Measurements from ENCODE around the gene MYOC. TPM values are rescaled to one million over a fixed set of nuclear protein-coding genes. Genes with fewer than 3 reads are reported as not detected.
"Not testable (repeated sequence)": the region's sequence is repeated elsewhere in the genome, so short reads cannot be mapped to it uniquely, and the experiment has no call there.

Gene MYOC
- total RNA-seq, 4 donors from 2014 or later, result 5.0 to 17.4 (median 8.6) TPM

GRCh38 chr1:171661076-171661650 is 8.7 kb upstream of the MYOC start:
- H3K9me3 ChIP-seq, result no peaks in the 10 kb centered on the region
- peaks cover 11 to 26% of the 10 kb centered on the region in 2 donors for H3K4me1 ChIP-seq
- no peaks in the 10 kb centered on the region for H3K36me3 ChIP-seq
- no peak for TF ChIP-seq POLR2A (IDR thresholded peaks at IDR 0.05)
- TF ChIP-seq, protein P1, sequence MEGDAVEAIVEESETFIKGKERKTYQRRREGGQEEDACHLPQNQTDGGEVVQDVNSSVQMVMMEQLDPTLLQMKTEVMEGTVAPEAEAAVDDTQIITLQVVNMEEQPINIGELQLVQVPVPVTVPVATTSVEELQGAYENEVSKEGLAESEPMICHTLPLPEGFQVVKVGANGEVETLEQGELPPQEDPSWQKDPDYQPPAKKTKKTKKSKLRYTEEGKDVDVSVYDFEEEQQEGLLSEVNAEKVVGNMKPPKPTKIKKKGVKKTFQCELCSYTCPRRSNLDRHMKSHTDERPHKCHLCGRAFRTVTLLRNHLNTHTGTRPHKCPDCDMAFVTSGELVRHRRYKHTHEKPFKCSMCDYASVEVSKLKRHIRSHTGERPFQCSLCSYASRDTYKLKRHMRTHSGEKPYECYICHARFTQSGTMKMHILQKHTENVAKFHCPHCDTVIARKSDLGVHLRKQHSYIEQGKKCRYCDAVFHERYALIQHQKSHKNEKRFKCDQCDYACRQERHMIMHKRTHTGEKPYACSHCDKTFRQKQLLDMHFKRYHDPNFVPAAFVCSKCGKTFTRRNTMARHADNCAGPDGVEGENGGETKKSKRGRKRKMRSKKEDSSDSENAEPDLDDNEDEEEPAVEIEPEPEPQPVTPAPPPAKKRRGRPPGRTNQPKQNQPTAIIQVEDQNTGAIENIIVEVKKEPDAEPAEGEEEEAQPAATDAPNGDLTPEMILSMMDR (IDR thresholded peaks at IDR 0.05 in 4 of 5, conservative IDR thresholded peaks at IDR 0.05 in 1 of 5), result no peak
- no peak overlapping the region for H3K4me3 ChIP-seq
- intact Hi-C loops (cut with DNase I; ENCODE audit: low total_unique reads), result no loop called here
- no peak overlapping the region for H3K27ac ChIP-seq
- no peaks in the 10 kb centered on the region for H3K27me3 ChIP-seq
- in situ Hi-C loops (cut with MboI; ENCODE audit: low sequenced_read_pairs in 4 of 4), result no loop called here
- DNase-seq, result no peak
- no peak for ATAC-seq

GRCh38 chr1:171656206-171656605 is 3.7 kb upstream of the MYOC start:
- H3K36me3 ChIP-seq; DNase-seq; ATAC-seq; in situ Hi-C loops (cut with MboI; ENCODE audit: low sequenced_read_pairs in 4 of 4); H3K9me3 ChIP-seq; H3K27me3 ChIP-seq; intact Hi-C loops (cut with DNase I; ENCODE audit: low total_unique reads); H3K4me3 ChIP-seq: not testable (repeated sequence)
- H3K4me1 ChIP-seq, result peaks cover 26 to 31% of the 10 kb centered on the region in 2 donors
- H3K27ac ChIP-seq, result peak overlapping the region in 1 of 4 donors; percentile 77

DNA sequence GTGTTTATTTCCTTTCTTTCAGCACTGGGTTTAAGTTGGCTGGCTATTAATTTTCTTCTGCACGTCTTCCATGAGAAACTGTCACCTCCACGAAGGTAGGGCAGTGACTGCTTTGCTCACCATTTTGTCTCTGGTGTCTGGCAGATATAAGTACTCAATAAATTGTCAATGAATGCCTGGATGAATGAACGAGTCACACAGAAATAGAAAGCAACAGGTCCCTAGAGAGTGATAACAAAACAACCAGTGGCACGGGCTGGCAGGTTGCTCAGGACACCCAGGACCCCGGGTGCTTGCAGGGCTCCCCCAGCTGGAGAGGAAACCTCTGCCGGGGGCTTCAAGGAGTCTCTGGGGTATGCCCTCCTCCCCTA is 3.2 kb upstream of the MYOC start:
- ATAC-seq (no peak), DNase-seq (no peak)
- Histone ChIP-seq H3K36me3 (no peaks in the 10 kb centered on the region), H3K9me3 (no peaks in the 10 kb centered on the region), H3K4me1 (peaks cover 26 to 31% of the 10 kb centered on the region in 2 donors), H3K27me3 (no peaks in the 10 kb centered on the region), H3K27ac (peak overlapping the region; percentile 60 to 77 (median 71)), H3K4me3 (no peak overlapping the region)
- in situ Hi-C loops (cut with MboI; ENCODE audit: low sequenced_read_pairs in 4 of 4), result no loop called here
- no peak for TF ChIP-seq POLR2A (IDR thresholded peaks at IDR 0.05)
- TF ChIP-seq, protein P1 (IDR thresholded peaks at IDR 0.05 in 4 of 5, conservative IDR thresholded peaks at IDR 0.05 in 1 of 5), result no peak
- intact Hi-C loops (cut with DNase I; ENCODE audit: low total_unique reads), result no loop called here

DNA sequence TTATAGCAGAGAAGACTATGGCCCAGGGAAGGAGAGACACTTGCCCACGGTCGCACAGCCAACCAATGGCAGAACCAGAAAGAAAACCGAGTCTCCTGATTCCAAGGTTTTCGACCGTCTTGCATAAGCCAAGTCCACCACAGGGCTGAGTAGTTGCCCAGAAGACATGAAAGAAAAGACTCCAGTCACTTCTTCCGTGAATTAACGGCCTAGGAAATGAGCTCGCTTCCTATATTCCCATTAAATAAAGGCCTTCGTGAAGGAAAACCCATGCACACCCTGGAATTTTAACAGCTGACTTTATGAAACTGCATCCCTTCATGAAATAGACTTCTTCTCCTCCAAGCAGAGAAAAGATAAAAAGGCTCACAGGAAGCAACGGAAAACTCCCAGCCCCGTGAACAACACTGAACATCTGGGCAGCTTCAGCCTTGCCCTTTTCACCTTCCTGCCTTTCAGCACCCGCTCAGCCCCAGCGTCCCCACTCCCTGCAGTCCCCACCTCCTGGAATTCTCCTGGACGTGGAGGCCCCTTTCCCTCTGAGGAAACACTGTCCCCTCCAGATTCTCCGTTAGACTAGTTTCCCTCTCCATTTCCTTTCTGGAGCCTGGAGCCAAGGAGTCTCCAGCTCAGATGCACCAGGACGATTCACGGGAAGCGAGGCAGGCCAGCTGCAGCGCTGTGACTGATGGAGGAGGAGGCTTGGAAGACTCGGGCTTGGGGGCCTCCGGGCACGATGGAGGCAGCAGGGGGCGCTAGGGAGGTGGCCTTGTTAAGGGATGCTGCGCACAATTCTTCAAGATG is 2.7 kb upstream of the MYOC start:
- TF ChIP-seq, protein P1 (IDR thresholded peaks at IDR 0.05 in 4 of 5, conservative IDR thresholded peaks at IDR 0.05 in 1 of 5), result peak in 3 of 5 experiments; percentile 34 to 53 (median 50)
- no peak for TF ChIP-seq POLR2A (IDR thresholded peaks at IDR 0.05)
- Histone ChIP-seq H3K4me1 (peaks cover 26 to 31% of the 10 kb centered on the region in 2 donors), H3K27ac (peak overlapping the region; percentile 60 to 77 (median 71)), H3K36me3 (no peaks in the 10 kb centered on the region), H3K9me3 (no peaks in the 10 kb centered on the region), H3K27me3 (no peaks in the 10 kb centered on the region), H3K4me3 (peak overlapping the region; percentile 0 to 26 (median 12))
- in situ Hi-C loops (cut with MboI; ENCODE audit: low sequenced_read_pairs in 4 of 4), result no loop called here
- DNase-seq, result peak; percentile 17 to 52
- intact Hi-C loops (cut with DNase I; ENCODE audit: low total_unique reads), result no loop called here
- peak; percentile 27 to 43 for ATAC-seq

- Histone ChIP-seq H3K4me3 (peak overlapping the region in 2 of 4 donors; percentile 0 to 25), H3K27ac (peak overlapping the region; percentile 60 to 77 (median 71)), H3K36me3 (no peaks in the 10 kb centered on the region), H3K27me3 (no peaks in the 10 kb centered on the region), H3K9me3 (no peaks in the 10 kb centered on the region), H3K4me1 (peaks cover 26 to 31% of the 10 kb centered on the region in 2 donors)
- intact Hi-C loops (cut with DNase I; ENCODE audit: low total_unique reads), result no loop called here
- no peak for TF ChIP-seq POLR2A (IDR thresholded peaks at IDR 0.05)
- TF ChIP-seq, protein P1 (IDR thresholded peaks at IDR 0.05 in 4 of 5, conservative IDR thresholded peaks at IDR 0.05 in 1 of 5), result no peak
- ATAC-seq (peak in 1 of 2 donors; percentile 28), DNase-seq (no peak)
- in situ Hi-C loops (cut with MboI; ENCODE audit: low sequenced_read_pairs in 4 of 4), result no loop called here
Measured at GRCh38 chr1:171654201-171654941, 1.9 kb upstream of the MYOC start.
